Transverse colon (tissue), 4 donors: Measurements from ENCODE around the gene ALPG.

Experiments
- EP300 ChIP-seq: sonication (generic); formaldehyde crosslinking; IDR thresholded peaks from one replicate; pipeline ENCODE4 v1.6.1; 2017; ENCODE audit warnings: antibody characterized with exemption, low read depth
- POLR2AphosphoS5 ChIP-seq, 3 donors: sonication (generic); formaldehyde crosslinking; IDR thresholded peaks; one replicate each; pipeline ENCODE4 v1.6.1; 2016; ENCODE audit warnings: antibody characterized with exemption in 3 of 3
- TF ChIP-seq, protein P1 (sequence below), 5 experiments: fragments of 200-600 bp in 3 of 5; fragments of 450-650 bp in 2 of 5; sonication (generic) in 3 of 5; IDR thresholded peaks; 1 replicate in 2 of 5; 2 replicates in 3 of 5; pipeline ENCODE4 v1.5.1; 2016 to 2017; ENCODE audit warnings: antibody characterized with exemption in 5 of 5, inconsistent platforms in 3 of 5, mild to moderate bottlenecking in 2 of 5, moderate library complexity in 1 of 5

DNA sequence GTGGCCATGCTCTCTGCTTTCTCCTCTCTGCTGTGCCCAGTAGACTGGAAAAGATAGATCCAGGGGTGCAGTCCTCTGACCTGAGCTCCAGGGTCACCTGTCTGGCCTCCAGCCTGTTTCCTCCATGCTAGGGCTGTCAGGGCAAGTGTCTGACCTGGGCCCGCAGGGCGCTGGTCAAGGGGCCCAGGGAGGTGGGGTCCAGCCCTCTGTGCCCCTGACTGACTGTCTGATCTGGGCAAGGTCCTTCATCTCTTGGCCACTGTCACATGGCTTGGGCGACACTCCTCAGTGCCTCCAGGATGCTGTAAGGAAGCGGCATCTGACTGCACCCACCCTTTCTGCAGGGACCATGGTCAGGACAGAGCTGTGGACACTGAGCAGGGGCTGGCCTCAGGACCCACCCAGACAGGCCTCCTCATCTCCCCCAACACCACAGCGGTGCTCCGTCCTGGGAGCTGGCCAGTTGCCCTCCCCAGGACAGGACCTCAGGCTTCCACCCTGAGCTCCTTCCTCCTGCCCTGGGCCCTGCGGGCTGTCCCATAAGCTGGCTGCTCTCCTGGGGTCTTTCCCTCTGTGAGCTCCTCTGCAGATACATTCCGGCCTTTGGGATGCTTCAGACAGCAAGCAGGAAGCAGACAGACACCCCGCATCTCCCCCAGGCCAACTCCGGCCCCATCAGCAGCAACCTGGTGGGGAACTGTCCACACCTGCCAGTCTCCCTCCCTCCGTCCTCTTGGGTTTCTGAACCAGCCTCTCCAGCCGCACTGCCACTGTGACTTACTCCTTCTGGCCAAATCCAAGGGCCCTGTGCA lies 28.1 kb downstream of the ALPG start:
- TF ChIP-seq POLR2AphosphoS5 (IDR thresholded peaks at IDR 0.05) (no peak), EP300 (no peak)
- TF ChIP-seq, protein P1, sequence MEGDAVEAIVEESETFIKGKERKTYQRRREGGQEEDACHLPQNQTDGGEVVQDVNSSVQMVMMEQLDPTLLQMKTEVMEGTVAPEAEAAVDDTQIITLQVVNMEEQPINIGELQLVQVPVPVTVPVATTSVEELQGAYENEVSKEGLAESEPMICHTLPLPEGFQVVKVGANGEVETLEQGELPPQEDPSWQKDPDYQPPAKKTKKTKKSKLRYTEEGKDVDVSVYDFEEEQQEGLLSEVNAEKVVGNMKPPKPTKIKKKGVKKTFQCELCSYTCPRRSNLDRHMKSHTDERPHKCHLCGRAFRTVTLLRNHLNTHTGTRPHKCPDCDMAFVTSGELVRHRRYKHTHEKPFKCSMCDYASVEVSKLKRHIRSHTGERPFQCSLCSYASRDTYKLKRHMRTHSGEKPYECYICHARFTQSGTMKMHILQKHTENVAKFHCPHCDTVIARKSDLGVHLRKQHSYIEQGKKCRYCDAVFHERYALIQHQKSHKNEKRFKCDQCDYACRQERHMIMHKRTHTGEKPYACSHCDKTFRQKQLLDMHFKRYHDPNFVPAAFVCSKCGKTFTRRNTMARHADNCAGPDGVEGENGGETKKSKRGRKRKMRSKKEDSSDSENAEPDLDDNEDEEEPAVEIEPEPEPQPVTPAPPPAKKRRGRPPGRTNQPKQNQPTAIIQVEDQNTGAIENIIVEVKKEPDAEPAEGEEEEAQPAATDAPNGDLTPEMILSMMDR (IDR thresholded peaks at IDR 0.05): no peak
